ENCODE measurements around the gene ANTXR1. TPM values are rescaled to one million over a fixed set of nuclear protein-coding genes. Genes with fewer than 3 reads are reported as not detected.

Gene ANTXR1
- polyA plus RNA-seq, 1 of the 3 experiments (the other 2 are of a cell fraction): 114 TPM

GRCh38 chr2:69087912-69088240 lies 74.9 kb downstream of the ANTXR1 start (continued):
- peak; percentile 54 for TF ChIP-seq CHD2 (IDR thresholded peaks at IDR 0.05; ENCODE audit: low read length, partially characterized antibody)
- no peak for TF ChIP-seq FOSL2 (IDR thresholded peaks at IDR 0.05; ENCODE audit: borderline replicate concordance, low read depth)

- H3K79me2 ChIP-seq (ENCODE audit: insufficient read depth): no peaks in the 10 kb centered on the region
- H3K27me3 ChIP-seq (ENCODE audit: insufficient read depth): no peaks in the 10 kb centered on the region
- no peaks in the 10 kb centered on the region for H3K9me3 ChIP-seq
- H3K4me2 ChIP-seq: no peak overlapping the region
- no peak overlapping the region for H3K9ac ChIP-seq
- ChIA-PET CTCF (interaction anchor here (1.0 to 1.2 kb wide), 2 partner anchors 12 to 76 kb away, joined by 3 to 4 read pairs; partner anchors contain the start of gene ANTXR1), POLR2A (no interaction called here)
- peaks cover 4% of the 10 kb centered on the region for H3F3A ChIP-seq (replicated peaks; ENCODE audit: insufficient read depth)
- H3K36me3 ChIP-seq (replicated peaks in 1 of 2; ENCODE audit: control insufficient read depth in 1 of 2, insufficient read depth in 2 of 2, low read length in 1 of 2): peaks cover 71 to 90% of the 10 kb centered on the region in 2 experiments
- no peak overlapping the region for H2AFZ ChIP-seq (ENCODE audit: low read depth)
- DNase-seq: no peak
- TF ChIP-seq TCF12 (IDR thresholded peaks at IDR 0.05) (no peak), EZH2phosphoT487 (IDR thresholded peaks at IDR 0.05; ENCODE audit: borderline replicate concordance, low read depth) (no peak), IRF3 (IDR thresholded peaks at IDR 0.05; ENCODE audit: low read depth, low read length) (no peak), PBX3 (IDR thresholded peaks at IDR 0.05) (no peak), TEAD4 (IDR thresholded peaks at IDR 0.05; ENCODE audit: borderline replicate concordance, insufficient read depth) (no peak), RFX5 (IDR thresholded peaks at IDR 0.05; ENCODE audit: low read length) (no peak), SMC3 (IDR thresholded peaks at IDR 0.05; ENCODE audit: low read depth, low read length) (no peak), FOXM1 (IDR thresholded peaks at IDR 0.05; ENCODE audit: low read depth) (no peak), RCOR1 (IDR thresholded peaks at IDR 0.05; ENCODE audit: low read length) (no peak), NFIC (IDR thresholded peaks at IDR 0.05; ENCODE audit: borderline replicate concordance) (no peak), NRF1 (IDR thresholded peaks at IDR 0.05; ENCODE audit: low read depth, low read length) (no peak), MXI1 (IDR thresholded peaks at IDR 0.05; ENCODE audit: low read depth, low read length) (no peak), MEF2A (IDR thresholded peaks at IDR 0.05; ENCODE audit: borderline replicate concordance, low read depth) (no peak), CHD2 (IDR thresholded peaks at IDR 0.05; ENCODE audit: low read length, partially characterized antibody) (no peak), SIN3A (IDR thresholded peaks at IDR 0.05; ENCODE audit: borderline replicate concordance, low read depth, low read length) (no peak), USF1 (IDR thresholded peaks at IDR 0.05; ENCODE audit: borderline replicate concordance, low read depth) (no peak), FOXJ3 (CRISPR knock-in tag; IDR thresholded peaks at IDR 0.05) (no peak), ELF1 (IDR thresholded peaks at IDR 0.05) (no peak), MAX (IDR thresholded peaks at IDR 0.05; ENCODE audit: low read depth) (no peak)
- no peaks in the 10 kb centered on the region for H4K20me1 ChIP-seq (ENCODE audit: insufficient read depth)
- no peaks in the 10 kb centered on the region for H3K9me2 ChIP-seq
- H3K27ac ChIP-seq (ENCODE audit: low read depth in 2 of 2, low read length in 1 of 2): peak overlapping the region in 1 of 2 experiments; percentile 22; a peak in 2 of 4 replicates
- H3K4me3 ChIP-seq (ENCODE audit: low read depth in 2 of 2, low read length in 1 of 2): no peak overlapping the region
- 96% methylated on average over 3 of the region's 3 CpGs for WGBS (ENCODE audit: low lambda C conversion rate)
- H3K4me1 ChIP-seq (ENCODE audit: control insufficient read depth in 1 of 2, insufficient read depth in 2 of 2, low read depth in 1 of 2, low read length in 1 of 2): peaks cover 11 to 20% of the 10 kb centered on the region in 2 experiments; a peak in 3 of 4 replicates
Measured at GRCh38 chr2:69088466-69088865, 75.5 kb downstream of the ANTXR1 start.

Measured in SK-N-SH (cell line).